ENCODE measurements around the gene FLT3.
"Not testable (repeated sequence)": the region's sequence is repeated elsewhere in the genome, so short reads cannot be mapped to it uniquely, and the experiment has no call there.

The FLT3 gene

DNA sequence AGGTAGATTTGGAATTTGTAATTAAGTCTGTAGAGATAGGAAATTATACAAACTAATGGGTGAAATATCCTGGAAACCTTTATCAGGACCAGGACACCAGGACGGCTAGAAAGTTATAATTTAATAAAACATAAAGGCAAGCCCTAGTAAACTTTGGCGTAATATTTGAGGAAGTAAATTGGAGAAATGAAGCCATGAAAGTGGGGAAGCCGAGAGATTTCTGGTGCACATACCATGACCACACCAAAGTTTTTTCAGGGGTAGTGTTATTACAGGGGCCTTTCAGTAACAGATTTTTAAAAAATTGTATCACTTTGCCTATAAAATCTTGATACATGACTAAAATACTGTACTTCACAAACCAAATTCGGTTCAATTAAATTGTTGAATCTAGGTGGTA, 57.2 kb downstream of the FLT3 start:
- no peak for DNase-seq

DNA sequence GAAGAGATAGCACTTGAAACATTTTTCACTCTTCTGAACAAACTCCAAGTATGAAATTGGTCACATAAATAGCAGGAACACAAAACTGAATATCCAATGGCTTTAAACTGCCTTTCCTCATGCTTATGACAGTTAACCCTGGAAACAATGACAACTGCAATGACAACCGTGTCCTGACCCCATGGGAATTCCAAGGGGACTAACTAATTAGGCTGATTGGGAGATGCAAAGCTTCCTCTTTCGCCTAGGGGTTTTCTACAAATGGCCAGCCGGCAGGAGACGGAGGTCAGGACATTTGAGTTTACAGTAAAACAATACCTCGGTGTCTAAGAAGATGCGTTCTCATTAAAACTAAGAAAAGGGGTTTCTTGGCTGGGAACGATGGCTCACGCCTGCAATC, 58.9 kb downstream of the FLT3 start:
- DNase-seq, result no peak

DNA sequence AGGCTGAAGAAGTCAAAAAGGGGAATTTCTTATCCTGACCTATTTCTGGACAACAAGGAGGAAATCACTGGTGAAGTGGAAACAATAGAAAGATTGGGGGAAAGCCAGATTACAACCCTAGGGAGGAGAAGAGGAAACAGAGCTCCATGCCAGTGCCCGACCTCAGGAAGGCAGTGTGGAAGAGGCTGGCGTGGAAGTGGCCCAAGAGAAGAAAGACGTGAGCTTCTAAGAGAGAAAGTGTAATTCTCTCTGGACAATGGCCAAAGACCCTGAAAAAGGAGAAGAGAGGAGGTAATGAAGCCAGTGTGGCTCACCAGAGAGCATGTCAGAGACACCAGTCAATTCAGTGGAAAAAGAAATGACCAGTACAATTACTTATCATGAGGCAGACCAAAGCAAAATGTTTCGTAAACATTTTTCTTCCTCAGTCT, 59.3 kb downstream of the FLT3 start:
- DNase-seq, result no peak

DNA sequence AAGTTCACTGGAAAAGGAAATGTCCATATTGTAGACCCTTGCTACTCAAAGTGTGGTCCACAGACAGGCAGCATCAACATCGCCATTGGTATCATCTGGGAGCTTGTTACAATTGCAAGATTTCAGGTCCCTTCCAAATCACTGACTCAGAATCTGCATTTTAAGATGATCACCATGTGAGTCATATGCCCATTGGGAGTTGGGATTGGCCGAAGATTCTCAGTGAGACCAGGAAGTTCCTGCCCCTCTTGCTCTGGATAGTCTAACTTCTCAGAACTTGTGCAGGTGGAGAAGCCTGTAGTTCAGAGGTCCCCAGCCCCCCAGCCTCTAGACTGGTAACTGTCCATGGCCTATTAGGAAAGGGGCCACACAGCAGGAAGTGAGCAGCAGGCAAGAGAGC, 63.0 kb downstream of the FLT3 start:
- no peak for DNase-seq

DNA sequence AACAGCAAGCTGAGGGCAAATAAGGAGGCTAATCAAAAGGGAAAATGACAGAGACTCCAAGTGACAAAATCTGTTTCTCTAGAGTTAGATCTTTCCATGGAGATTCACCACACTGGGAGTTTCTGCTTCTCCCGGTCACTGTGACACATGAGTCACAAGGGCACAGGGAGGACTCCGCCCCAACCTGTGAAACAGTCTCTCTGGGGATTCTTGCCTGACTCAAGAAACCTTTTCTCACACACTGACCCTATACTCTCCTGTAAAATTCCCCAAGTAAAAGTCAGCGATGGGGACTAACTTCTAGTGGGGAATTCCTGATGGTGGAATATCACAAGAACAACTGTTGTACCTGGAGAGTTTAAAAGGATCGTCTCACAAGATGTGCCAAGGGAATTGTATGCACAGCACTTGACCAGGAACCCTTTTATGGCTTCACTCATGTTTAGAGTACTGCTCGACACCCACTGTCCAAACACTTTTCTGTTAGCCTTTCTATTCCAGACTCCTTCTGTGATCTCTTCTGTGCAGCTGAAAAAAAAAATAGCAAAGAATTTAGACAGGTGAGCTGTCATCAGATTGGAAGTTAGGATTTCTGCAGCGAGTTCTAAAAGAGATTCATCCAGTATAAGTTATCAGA, 65.1 kb downstream of the FLT3 start:
- no peak for DNase-seq

DNA sequence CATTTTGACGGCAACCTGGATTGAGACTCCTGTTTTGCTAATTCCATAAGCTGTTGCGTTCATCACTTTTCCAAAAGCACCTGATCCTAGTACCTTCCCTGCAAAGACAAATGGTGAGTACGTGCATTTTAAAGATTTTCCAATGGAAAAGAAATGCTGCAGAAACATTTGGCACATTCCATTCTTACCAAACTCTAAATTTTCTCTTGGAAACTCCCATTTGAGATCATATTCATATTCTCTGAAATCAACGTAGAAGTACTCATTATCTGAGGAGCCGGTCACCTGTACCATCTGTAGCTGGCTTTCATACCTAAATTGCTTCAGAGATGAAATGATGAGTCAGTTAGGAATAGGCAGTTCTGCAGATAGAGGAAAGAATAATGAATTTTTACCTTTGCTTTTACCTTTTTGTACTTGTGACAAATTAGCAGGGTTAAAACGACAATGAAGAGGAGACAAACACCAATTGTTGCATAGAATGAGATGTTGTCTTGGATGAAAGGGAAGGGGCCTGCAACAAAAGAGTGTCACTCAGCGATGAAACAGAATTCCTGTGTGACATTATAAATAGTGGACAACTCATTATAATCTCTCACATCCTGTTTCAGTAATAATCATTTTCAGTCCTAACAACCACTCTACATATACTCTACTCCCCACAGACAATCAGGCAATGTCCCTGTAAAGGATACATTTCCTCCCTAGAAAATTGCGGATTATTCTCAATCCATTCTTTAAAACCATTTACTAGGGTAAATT, 66.3 kb downstream of the FLT3 start:
- no peak for DNase-seq

DNA sequence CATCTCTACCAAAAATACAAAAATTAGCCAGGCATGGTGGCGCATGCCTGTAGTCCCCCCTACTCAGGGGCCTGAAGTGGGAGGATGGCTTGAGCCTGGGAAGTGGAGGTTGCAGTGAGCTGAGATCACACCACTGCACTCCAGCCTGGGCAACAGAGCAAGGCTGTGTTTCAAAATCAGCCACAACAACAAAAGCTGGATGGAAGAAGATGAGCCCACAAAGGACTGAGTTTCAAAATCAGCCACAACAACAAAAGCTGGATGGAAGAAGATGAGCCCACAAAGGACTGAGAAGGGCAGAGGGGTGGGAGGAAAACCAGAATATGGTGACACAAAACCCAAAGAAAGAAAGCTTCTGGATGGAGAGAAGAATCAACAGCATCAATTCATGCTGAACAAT, 67.9 kb downstream of the FLT3 start:
- not testable (repeated sequence) for DNase-seq

DNA sequence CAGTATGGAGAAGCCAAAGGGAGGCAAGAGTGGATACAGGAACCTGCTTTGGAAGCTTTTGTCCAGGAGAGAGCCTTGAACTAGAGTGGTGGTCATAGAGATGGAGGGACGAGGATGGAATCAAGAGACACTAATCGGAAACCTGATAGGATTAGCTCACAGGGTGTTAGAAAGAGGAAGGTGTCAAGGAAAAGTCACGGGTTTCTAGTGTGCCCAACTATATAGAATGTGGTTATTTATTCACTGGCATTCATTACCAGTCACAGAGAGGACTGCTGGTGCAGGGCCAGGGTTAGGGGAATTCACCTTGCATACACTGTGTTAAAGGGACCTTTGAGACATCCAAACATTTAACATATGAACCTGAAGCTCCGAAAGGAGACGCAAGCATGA, 68.5 kb downstream of the FLT3 start:
- DNase-seq, result no peak

DNA sequence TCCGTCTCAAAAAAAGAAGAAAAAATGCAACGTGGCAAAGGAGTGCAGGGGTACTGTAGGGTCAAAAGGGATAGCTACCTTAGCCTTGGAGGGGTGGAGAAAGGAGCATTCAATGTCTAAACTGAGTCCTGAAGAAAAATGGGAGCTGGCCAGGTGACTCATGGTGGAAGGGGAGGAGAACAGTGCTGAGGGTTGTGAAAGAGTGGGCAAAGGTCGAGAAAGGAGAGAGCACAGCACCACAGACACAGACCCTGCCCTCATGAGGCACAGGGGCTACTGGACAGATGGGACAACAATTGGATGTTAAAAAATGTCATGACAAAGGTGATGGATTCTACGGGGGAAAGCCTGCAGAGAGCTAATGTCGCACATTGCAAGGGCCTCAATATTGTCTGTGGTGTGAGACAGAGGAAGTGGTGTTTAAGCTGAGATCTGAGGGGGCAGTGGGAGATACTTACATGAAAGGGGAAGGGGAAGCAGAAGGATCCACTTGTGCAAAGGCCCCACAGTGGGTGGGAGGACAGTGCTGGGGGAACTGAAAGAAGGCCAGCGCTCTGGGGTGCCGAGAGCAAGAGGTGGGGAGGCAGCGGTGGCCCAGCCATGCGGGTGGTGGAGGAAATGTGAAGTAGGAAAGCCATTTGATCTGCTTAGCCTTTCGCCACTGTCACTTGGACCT, 69.0 kb downstream of the FLT3 start:
- no peak for DNase-seq

DNA sequence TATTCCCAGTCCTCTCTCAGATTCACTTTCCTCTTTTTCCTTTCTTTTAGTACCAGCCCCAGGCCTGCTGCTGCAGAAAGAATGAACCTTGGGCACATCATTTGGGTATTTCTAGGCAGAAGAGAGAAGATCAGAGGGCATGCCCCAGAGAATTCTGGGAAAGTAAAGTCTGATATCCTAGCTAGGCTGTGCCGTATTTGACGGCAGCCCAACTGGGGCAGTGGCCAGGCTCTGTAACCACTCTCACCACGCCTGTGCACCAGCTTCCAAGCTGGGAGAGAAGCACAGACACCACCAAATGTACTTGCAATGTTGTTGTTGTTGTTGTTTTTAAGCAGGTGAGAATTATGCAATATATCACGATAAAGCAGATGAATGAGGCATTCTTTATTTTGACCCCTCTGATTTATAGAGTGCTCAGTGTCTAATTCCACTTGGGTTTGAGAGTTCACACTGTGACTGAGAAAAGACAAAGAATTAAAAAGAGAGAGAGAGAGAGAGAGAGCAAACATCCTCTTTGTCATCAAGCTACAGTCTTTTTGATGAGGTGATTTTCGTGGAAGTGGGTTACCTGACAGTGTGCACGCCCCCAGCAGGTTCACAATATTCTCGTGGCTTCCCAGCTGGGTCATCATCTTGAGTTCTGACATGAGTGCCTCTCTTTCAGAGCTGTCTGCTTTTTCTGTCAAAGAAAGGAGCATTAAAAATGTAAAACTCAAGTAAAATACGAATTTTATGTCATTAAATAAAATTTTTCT, 72.6 kb downstream of the FLT3 start:
- no peak for DNase-seq

DNA sequence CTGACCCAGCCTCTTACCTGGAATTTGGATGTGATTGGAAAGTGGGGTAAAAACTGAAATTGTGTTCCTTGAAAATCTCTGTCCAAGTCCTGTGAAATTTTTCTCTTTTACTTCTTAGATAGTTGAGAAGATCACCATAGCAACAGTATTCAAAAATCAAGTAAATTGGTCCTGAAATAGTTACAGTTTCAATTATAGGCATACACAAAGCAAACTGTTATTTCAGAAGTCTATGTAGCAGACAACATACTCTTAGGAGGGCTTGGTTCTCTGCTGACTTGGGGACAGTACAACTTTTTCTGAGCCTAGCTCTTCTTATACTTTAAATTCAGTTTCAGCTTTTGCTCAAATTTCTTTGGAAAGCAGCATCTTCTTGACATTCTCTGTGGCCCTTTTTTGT, 73.3 kb downstream of the FLT3 start:
- DNase-seq, result no peak

DNA sequence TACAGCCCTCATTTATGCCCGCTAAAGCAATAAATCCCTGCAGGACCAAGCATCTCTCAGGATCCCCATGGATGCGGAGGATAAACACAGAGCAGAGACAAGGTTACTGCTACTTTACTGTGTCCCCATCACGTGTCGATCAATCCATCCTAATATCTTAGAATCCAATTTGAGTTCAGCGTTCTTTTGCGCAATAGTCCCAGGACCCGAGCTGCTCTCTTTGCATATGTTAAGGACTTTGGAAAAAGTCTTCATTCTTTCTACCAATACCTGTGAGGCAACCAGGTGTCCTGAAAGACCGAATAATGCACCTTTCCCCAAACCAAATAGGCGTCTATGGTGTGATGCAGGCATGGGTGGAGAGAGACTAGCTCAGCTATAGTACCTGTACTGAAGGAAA, 73.9 kb downstream of the FLT3 start:
- no peak for DNase-seq

DNA sequence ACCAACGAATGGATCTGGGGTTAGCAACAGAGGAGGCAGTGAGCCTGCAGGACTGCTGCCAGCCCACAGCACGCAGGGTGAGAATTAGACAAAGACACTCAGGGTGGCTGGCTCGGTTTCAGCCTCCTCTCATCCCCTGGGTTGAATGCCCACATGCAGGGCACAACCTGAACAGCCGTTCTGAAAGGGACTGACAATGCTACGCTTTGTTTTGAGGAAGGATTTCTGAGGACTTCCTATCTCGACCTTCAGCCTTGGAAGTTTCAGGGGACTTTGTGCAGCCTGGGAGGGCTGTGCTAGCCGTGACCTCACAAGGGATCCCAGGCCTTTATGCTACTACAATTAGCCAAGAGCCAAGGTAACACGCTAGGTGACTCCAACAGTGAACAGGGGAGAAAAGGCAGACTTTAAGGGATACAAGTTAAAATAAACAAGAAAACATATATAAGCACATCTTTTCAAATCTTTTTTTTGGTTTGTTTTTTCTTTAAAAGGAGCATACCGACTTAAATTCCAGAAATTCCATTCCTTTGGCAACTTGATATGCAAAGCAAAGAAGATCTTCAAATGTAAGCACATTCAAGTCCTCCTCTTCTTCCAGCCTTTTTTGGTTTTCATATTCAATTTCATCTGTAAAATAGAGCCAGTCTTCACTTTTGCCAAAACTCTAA, 77.4 kb downstream of the FLT3 start:
- DNase-seq, result no peak

DNA sequence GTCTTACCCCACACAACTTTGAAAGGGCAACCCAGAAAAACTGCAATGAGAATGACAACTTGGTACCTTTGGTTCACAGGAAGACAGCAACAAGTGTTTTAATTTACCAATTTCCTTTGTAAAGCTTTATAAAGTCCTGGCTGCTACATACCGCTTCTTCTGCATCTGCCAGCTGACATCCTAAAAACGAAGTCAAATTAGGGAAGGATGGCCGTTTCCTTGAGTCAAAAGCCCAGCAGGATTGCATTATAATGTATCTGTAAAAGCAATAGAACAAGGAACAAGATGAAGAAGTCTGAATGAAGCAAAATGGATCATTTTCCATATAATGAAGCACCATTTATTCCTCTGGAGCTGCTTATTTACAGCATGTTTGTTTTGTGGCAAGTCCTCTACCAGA, 86.1 kb downstream of the FLT3 start:
- no peak for DNase-seq

DNA sequence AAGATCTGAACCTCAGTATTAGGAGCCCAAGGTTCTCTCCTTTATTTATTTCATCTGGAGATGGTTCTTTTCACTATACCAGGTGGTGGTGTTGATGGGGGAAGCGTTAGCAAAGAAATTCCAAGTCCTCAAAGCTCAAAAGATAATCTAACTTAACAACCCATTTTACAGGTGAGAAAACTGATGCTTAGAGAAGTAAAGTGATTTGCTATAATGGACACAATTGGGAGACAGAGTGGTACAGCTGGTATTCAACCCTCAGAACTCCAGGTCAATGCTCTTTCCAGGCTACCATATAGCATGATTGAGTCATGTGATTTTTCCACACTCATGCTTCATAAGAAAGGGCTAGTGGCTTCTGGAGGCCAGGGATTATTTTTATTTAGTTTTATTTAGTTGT, 86.9 kb downstream of the FLT3 start:
- no peak for DNase-seq

DNA sequence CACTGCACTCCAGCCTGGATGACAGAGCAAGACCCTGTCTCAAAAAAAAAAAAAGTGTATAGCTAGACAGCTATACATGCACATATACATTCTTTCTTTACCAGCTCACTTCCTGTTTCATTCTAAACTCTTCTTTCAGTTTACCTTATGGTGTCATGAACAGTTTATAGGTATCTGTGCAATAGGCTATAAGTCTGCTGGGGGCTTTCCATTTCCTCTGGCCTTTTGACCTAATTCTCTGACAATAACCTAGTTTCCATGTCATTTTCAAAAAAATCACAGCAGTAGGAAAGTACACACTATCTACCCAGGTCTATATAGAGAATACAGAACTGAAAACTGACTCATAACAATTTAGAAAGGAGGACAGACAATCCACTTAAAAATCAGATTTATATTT, 87.5 kb downstream of the FLT3 start:
- DNase-seq, result no peak

DNA sequence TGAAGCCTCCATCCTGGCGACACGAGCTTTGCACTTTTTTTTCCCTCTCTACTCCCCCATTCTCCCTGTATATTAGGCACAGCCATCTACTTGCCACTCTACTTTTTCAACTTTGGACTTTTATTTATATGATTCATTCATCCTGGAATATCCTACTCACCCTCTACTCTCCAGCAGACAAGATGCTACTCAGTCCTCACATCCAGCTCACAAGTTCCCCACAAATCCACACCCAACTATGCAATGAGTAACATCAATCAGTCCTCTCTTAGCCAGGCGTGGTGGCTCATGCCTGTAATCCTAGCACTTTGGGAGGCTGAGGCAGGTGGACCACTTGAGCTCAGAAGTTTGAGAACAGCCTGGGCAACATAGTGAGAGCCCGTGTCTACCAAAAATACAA, 88.0 kb downstream of the FLT3 start:
- DNase-seq, result no peak

DNA sequence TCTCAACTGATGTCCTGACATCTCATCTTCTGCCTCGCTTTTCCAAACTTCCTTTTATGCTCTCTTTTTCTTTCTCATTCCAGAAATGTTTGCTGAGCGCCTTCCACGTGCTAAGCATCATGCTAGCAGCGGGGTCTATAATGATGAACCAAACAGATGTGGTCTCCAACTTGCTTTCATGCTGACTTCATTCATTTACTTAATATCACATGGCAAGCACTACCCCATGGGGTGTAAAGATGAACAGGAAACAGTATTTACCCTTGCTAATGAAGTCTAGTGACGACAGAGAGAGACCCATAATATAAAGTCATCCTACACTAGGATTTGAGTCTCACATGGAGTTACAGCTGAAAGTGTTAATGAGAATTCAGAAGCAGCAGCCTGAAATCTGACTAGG, 90.3 kb downstream of the FLT3 start:
- DNase-seq, result no peak

DNA sequence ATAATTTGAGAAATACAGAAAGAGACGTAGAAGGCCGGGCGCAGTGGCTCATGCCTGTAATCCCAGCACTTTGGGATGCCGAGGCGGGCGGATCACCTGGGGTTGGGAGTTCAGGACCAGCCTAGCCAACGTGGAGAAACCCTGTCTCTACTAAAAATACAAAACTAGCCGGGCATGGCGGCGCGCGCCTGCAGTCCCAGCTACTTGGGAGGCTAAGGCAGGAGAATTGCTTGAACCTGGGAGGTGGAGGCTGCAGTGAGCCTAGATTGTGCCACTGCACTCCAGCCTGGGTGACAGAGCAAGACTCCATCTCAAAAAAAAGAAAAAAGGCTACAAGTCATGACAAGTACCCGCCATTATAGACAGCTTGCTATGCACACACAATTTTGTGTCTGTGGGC, 95.4 kb downstream of the FLT3 start:
- DNase-seq, result not testable (repeated sequence)

DNA sequence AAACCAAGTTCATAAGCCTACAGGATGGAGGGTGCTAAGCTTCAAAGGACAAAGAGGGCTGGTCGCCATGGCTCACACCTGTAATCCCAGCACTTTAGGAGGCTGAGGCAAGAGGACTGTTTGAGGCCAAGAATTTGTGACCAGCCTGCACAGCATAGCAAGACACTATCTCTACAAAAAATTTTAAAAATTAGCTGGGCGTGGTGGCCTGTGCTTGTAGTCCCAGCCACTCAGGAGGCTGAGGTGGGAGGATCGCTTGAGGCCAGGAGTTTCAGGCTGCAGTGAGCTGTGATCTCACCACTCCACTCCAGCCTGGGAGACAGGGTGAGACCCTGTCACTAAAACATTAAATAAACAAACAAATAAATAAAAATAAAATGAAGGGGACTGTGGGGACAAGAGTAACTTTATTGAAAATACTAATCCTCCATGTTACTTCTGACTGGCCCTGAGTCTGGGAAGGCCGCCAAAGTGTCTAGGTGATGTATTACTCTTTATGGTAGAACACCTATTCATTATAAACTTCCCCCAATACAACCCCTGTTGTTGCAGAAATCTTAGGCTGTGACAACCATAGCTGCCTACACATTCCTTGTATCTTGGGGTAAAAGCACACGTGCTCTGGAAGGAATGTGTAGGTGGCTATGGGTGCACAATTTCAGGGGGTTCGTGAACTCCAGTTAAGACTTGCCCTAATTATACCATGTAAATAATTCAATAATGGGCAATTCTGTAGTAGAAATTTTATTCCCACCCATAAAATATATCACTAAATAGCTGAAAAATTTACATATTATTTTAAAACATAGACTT, 97.3 kb downstream of the FLT3 start:
- no peak for DNase-seq

DNA sequence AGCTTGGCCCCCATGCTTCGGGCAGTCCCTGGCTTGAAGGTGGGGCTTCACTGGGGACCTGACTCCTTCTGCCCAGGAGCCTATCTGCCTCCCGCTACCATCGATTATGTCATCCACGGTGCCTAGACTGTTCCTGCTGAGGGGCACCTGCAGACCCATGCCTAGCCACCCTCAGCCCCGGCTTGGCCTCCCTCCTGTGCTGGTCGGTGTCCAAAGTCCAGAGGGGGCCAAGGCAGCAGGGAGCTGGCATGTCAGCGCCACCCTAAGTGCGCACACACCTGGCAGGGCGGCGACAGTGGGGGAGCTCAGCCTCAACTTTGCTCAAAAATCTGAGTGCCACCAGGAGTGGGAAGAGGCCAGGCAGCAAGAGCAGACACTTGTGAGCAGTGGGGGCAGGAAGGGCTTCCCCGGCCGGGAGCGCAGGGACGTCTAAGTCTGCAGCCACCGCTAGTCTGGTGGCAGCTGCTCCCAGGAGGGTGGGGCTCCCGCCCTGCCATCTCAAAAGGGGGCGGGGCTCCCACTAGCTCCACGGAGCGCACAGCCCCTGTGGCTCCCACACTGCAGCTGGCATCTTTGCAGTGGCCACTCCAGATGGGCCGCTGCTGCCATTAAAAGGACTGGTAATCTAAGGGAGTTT, 98.4 kb downstream of the FLT3 start:
- no peak for DNase-seq

DNA sequence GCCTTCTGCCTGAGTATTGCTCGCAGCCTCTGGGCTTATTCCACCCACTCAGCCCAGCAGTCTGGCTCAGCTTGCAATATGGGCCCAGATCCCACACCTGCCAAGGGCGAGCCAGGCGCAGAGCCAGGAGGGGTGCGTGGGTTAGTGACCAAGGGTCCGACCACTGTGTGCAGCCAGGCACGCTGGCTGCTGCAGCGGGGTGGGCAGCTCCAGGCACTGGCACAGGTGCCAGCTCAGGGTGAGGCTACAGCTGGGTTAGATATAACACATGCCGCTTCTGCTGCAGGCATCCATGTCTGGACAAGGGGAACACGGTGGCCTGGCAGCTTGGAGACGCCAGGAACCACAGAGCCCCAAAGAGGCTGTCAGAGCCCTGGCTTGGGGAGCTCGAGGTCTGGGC, 99.3 kb downstream of the FLT3 start:
- no peak for DNase-seq
